ENCODE data around the gene HLA-B.

Gene HLA-B

DNA sequence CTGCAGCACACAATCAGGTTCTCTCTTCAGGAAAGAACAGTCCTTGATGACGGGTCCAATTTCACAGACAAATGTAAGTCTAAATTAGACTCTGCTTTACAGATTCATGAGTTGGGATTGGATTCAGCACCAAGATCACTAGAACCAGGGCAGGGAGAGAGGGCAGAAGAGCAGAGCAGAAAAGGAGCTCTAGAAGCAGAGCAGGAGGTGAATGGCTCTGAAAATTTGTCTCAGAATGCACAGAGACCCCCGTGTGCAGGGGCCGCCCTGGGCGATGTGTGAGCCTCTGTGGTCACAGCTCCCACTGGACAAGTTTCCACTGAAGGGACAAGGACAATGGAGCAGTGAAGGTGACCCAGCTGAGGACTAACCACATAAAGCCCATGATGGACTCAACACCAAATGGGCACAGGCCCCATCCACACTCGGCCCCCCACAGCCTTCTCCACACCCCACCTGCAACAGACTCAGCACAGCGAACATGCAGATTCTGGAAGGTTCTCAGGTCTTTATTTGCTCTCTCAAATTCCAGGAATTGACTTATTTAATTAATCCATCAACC, 3.5 kb downstream of the HLA-B start:
- DNase-seq (ENCODE audit: low read depth in 2 of 2): no peak

DNA sequence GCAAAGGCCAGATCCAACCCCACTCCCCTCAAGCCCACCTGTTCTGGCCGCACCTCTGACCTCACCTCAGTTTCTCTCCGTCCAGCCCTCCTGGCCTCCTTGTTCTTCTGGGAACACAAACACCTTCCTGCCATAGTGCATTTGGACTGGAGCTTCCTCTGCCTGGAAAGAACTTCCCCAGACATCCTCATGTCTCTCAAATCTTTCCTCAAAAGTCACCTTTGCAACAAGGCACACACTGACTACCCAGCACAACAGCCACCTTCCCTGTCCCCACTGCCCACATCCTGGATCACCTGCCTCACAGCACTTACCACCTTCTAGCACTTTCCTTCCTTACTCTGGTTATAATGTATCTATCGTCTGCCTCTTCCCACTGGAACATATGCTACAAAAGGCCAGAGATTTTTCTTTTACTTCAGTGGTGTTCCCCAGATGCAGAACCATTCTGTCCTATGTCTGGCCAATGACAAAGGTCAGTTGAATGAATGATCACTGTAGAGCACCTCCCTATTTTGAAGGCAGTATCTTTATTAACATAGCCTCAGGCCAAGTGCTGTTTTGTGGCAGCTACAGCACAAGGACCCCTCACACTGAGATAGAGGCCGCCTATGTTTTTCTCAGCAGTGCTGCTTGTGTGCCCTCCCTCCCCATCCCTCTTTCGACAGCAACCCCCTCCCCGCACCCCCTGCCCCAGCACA, 4.1 kb downstream of the HLA-B start:
- DNase-seq (ENCODE audit: low read depth in 2 of 2): no peak

DNA sequence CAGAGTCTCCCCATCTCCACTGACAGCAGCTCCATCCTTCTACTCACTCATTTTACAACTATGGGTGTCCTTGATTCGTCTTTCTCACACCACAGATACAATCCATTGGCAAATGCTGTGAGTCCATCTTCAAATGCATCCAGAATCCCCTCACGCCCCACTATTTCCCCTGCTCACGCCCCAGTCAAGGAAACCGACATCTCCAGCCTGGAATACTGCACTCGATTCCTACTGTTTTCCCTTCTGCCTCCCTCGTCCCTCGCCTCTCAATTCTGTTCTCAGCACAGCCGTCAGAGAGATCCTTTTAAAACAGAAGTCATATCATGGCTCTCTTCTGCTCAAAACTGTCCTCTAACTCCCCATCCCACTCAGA, 4.7 kb downstream of the HLA-B start:
- no peak for DNase-seq (ENCODE audit: low read depth in 2 of 2)

DNA sequence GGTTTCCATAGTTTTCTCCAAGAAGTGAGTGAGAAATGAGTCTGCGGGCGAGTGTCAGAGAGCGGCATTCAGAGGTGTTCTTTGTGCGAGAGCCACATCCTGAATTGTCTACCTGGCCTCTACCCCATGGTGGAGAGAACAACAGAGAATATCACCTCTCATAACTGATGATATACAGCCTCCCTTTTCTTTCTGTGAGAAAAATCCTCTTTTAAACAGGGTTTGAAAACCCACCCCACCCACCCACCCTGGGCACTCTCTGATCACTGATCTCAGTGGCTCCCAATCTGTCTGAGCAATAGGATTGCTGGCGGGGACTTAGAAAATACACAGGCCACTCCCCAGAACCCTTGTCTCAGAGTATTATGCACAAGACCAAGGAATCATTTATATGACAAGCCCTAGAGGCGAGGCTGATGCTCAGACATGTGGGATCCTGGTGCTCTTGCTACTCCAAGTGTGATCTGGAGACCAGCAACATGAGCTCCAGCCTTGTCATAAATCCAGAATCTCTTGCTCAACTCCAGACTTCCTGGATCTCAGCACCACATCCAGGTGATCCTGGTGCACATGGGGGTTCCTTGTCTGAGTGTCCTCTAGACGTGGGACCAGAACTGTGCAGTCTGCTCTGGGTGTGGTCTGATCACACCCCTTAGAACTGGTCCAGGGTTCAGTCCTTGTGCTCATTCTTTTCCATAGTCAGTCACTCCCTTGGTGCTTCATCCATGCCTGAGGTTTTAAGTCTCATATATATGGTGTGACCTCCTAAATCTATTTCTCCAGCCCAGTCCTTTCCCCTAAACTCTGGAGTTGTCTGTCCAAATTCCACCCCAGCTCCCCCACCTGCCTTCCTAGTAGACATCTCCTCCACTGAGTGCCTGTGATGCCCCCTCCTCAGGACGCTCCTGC, 5.3 kb downstream of the HLA-B start:
- no peak for DNase-seq (ENCODE audit: low read depth in 2 of 2)

DNA sequence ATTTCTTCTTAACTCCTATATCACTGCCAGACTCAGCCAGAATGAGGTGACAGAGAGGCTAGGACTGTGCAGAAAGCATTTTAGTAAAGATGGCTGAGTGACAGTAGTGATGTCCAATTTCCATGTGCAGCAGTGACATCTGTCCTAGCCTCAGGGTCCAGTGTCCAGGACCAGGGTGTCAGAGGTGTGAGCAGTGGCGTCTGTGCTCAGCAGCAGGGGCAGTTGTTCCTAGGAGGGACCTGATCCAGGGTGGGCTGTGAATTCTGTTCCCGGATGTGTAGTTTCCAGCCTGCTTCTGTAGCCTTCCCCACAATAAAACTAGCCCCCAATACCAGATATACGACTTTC, 6.0 kb downstream of the HLA-B start:
- DNase-seq (ENCODE audit: low read depth in 2 of 2): no peak

DNA sequence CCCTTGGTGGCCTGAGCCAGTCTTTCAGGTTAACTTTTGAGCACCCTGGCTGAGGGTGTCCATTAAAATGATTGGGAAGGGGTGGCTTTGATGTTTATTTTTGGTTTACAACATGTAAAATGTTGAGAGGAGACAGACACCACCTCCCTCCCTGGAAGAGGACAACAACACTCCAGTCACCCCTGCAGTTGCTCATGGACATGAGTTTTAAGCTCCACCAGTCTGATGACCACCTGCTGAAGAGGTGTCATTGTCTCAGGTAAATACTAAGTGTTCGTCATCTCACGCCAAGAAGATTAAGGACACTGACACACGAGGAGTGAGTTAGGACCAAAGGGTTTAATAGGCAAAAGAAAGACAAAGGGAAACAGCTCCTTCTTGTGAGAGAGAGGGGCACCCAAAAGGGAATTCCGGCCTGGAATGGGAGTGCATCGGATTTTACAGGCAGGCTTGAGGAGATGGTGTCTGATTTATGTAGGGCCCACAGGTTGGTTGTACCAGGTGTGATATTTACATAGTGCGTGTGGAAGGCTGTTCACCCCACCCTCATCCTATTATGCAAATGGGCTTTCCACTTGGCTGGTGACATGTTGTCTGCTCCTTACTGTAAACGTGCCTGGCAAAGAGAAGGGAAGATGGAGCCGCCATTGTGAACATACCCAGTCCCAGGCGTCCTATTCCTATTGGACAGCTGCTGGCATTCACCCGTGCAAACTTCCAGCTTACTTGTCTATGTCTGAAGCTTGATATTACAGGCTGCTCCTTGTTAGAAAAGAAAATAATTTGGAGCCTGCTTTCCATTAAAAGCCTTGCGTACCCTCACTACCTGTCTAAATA, 6.6 kb downstream of the HLA-B start:
- DNase-seq (ENCODE audit: low read depth in 2 of 2): no peak

DNA sequence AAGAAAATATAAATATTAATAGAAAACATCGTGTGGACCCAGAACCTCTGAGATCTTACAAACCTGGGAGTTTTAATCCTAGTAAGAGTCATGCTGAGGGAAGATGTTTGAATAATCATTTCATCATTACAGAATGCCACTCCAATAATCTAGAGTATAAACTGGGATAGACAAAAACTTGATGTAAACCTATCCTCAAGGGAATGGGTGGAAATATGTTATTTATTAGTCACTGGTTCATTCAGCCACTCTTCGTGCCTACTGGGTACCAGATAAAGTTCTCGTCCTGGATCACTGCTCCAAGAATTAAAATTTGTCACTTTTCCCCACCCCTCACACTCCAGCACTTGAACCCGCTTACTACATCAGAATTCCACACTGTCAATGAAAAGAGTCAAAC, 7.7 kb downstream of the HLA-B start:
- DNase-seq (ENCODE audit: low read depth in 2 of 2): no peak

DNA sequence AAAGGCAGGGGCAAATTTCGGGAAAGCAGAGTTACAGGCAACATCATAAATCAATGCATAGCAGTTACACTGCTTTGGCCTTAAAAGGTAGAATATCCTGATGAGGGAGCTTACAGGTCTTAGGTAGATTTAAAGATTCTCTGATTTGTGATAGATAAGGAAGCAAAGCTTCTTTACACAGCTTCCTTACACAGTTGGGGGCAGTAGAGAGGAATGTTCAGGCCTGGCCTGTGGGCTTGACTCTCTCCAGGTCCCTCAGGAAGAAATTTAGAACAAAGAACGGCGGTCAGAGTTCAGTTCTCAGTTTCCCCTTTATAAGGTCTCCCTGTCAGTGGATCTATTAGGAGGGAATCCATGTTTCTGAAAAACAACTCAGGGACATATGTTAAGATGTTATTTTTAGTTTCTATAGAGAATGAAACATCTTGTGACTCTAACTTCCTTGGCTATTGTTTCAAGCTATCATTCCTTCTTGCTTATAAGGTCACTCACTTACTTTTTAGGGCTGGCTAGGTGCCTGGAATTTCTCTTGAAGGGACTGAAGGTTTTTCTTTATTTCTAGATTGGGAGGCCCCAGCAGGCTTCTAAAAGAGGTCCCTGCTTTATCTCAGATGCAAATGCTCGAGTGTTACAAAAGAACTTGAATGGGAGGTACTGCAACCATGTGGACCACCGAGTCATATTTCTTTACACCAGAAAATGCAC, 11.8 kb downstream of the HLA-B start:
- DNase-seq (ENCODE audit: low read depth in 2 of 2): no peak

DNA sequence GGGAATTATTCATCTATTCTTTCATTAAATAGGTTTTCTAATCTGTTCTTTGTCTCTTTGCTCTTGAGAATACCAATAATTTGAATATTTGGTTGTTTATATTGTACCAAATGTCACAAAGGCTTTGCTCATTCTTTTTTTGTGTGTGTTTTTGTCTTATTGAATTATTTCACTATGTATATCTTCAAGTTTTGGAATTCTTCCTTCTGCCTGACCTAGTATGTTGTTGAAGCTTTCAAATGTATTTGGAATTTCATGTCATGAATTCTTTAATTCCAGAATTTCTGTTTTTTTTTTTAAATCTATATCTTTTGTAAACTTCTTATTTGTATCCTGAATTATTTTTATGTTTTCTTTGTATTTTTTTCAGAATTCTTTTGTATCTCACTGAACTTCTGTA, 16.8 kb downstream of the HLA-B start:
- DNase-seq (ENCODE audit: low read depth in 2 of 2): no peak

DNA sequence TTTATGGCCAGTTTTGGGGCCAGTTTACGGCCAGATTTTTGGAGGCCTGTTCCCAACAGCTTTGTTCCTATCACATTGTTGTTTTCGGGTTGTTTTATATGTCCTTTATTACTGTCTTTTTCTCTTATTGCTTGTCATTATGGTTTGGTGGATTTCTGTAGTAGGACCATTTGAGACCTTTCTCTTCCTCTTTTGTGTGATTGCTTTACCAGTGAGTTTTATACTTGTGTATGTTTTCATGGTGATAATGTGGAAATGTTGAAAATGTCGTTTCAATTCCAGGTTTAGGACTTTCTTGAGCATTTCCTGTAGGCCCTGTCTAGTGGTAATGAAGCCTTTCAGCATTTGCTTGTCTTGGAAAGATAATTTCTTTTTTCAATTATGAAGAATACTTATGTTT, 17.8 kb downstream of the HLA-B start:
- DNase-seq (ENCODE audit: low read depth in 2 of 2): no peak

DNA sequence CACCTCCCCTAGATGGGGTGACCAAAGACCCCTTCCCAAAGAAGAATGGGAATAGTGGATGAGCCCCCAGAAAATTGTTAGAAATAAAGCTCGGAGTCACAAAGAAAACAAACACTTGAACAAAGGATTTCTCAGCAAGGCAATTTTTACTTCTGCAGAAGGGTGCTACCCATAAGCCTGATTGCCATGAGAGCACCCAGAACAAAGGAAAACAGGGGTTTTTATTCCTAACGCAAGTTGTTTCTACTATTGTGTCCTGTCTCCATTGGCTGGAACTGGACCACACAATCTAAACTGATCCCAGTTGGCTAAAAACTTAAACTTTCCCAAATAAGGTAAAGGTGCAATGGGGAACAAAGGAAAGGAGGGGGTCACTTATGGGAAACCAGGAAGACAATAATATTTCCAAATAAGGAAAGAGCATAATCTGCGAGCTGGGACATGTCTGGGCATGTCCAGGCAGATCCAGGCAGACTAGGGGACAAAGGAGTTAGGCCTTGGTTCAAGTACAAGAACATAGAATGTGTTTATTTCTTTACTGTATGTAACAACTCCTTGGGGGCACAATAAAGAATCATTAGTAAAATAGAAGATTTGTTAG, 20.0 kb downstream of the HLA-B start:
- DNase-seq (ENCODE audit: low read depth in 2 of 2): no peak

DNA sequence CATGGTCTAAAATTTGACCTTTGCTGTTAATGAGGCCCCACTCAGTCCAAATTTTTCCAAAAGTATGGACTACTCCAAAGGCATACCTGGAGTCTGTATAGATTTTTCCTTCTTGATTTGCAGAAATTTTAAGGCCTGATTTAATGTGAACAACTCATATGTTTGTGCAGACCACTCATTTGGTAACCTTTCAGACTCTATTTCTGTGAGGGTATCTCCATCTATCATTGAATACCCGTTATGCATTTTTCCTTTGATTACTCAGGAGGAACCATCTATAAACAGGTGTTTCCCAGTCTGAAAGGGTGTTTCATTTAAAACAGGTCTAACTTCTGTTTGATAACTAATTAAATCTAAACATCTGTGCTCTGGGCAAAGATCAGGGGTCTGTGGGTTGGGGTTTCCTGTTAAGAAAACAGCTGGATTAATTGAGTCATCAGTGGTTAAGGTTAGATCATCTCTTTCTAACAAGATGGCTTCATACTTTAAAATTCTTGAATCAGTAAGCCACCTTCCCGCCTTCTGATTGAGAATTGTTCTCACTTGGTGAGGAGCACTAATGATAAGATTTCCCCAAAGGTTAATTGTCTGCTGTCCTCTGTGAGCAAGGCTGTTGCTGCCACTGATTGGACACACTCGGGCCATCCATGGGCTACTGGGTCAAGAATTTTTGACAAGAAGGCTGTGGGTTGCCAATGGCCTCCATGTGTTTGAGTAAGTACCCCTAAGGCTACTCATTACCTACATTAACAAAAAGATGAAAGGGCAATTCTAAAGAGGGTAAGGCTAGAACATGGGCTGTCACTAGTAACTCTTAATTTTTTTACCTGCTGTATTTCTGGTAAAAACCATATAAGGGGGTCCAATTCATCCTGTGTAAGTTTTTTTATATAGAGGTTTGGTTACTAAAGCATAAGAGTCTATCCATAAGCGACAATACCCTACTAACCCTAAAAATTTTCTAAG, 24.1 kb downstream of the HLA-B start:
- no peak for DNase-seq (ENCODE audit: low read depth in 2 of 2)

DNA sequence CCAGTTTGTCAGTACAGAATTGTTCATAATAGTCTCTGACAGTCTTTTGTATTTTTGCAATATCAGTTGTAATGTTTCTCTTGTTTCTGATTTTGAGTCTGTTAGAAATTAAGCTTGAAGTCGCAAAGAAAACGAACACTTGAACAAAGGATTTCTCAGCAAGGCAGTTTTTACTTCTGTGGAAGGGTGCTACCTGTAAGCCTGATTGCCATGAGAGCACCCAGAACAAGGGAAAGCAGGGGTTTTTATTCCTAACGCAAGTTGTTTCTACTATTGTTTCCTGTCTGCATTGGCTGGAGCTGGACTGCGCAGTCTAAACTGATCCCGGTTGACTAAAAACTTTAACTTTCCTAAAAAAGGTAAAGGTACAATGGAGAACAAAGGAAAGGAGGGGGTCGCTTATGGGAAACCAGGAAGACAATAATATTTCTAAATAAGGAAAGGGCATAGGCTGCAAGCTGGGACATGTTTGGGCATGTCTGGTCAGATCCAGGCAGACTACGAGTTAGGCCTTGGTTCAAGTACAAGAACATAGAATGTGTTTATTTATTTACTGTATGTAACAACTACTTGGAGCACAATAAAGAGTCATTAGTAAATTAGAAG, 28.5 kb downstream of the HLA-B start:
- no peak for DNase-seq (ENCODE audit: low read depth in 2 of 2)

DNA sequence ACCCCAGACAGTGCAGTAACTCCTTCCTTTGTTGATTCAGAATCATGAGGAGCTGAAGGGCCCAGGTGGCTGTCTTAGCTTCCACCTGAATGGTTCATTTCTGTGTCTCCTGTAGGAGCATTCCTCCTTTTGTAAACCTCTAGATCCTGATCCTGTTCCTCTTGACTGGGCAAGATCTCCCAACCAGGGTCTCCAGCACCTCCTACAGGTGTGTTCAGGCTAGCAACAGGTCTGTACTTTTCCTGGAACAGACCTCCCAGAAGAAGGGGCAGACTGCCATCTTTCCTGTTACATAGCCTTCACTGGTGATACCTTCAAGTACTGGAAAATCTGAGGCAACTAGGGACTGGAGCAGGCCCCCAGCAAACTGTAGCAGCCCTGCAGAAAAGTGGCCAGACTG, 35.2 kb downstream of the HLA-B start:
- no peak for DNase-seq (ENCODE audit: low read depth in 2 of 2)

DNA sequence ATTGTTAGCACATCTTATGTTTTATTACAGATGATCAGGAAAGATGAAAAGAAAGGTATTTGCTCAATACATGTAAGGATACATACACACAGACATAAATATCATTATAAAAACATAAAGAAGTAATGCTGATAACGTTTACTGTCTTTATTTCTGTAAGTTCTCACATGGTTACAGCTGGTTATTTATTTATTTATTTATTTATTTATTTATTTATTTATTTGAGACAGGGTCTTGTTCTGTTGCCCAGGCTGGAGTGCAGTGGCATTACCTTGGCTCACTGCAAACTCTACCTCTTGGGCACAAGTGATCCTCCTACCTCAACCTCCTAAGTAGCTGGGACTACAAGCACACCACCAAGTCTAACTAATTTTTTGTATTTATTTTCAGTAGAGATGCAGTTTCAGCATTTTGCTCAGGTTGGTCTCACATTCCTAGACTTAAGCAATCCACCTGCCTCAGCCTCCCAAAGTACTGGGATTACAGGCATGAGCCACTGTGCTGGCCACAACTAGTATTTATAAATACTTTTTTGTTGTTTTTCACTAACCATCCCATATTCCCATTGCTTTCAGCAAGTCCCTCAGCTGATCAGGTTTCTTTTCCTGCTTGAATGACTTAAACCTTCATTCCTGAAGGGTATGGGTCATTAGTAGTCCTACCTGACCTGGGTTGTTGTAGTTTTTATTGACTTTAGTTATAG, 35.8 kb downstream of the HLA-B start:
- DNase-seq (ENCODE audit: low read depth in 2 of 2): no peak

DNA sequence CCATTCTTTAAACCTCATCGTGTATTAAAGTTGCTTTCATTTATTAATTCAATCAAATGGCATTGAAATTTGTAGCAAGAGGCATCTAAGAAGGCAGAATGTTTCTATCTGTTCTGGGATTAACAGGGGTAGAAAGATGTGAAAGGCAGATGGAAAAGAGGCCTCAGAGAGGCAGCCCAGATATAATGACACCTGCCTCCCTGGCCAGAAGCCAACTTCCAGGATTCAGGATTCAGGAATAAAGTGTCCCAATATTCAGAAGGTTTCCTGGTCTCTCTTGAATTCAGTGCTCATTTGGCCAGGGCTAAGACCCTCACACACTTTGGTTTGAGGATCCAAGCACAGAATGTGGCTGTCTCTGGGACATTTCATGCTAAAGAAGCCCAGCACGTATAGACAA, 39.9 kb downstream of the HLA-B start:
- DNase-seq (ENCODE audit: low read depth in 2 of 2): no peak

DNA sequence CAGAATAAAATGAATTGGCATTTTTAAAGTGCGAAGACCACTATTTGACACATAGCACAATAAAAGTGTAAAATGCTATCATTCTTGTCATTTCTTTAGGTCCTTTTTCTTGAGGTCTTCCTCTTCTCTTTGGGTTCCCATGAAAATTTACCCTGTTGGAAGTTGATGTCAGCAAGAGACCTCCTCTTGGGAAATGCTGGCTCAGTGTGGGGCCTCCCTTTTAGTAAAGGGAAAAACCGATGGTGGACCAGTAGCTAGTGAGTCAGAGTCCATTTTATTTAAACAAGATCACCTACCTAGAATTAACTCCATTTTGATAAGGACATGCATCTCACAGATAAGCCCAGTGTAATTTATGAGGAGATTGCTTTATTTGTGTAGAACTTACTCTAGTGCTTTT, 47.3 kb downstream of the HLA-B start:
- DNase-seq (ENCODE audit: low read depth in 2 of 2): no peak

DNA sequence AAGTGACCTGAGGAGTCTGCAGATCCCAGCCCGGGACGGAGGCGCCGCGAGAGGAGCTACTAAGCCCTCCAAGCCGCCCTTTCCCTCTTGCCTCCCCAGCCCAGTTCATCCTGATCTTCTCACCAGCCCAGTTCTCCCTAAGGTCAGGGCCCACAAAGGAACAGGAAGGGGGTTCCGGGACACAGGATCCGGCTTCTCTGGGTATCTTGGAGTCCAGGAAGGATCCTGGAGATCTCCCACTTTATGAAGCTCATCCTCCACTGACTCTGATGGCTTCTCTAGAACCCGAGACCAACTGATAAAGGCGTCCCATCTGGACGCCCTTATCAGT, 48.2 kb downstream of the HLA-B start:
- no peak for DNase-seq (ENCODE audit: low read depth in 2 of 2)

All from stimulated activated CD8-positive, alpha-beta memory T cell treated with anti-CD3 and anti-CD28 coated beads, Interleukin-15, amount 100 ng/mL, for 48 hours (primary cell).